ENCODE data around the gene UCN3.

DNA sequence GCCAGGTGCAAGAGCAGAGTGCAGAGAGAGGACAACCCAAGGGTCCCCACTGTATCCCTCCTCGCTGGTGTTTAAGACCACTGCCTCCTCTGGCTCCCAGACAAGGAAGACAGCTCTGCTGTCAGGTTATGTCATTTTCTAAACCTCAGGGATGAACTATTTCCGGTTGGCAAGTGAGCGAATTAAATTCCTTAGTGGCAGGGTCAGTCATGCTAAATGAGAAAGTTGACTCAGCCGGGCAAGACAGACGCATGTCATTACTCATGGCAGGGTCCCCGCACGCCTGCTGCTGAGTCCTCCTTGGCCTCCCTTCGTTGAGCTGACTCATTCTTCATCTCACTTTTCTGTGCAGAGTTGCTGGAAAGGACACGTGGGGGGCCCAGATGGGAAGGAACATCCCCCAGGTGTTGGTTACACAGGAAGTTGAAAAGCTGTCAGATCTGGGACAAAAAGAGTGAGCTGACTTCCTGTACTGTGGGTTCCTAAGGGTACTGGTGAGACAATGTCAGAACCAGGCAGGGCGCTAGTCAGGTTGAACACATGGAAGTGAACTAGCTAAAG, 47.1 kb upstream of the UCN3 start:
- TF ChIP-seq, protein P1, sequence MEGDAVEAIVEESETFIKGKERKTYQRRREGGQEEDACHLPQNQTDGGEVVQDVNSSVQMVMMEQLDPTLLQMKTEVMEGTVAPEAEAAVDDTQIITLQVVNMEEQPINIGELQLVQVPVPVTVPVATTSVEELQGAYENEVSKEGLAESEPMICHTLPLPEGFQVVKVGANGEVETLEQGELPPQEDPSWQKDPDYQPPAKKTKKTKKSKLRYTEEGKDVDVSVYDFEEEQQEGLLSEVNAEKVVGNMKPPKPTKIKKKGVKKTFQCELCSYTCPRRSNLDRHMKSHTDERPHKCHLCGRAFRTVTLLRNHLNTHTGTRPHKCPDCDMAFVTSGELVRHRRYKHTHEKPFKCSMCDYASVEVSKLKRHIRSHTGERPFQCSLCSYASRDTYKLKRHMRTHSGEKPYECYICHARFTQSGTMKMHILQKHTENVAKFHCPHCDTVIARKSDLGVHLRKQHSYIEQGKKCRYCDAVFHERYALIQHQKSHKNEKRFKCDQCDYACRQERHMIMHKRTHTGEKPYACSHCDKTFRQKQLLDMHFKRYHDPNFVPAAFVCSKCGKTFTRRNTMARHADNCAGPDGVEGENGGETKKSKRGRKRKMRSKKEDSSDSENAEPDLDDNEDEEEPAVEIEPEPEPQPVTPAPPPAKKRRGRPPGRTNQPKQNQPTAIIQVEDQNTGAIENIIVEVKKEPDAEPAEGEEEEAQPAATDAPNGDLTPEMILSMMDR (IDR thresholded peaks at IDR 0.05): no peak
- TF ChIP-seq POLR2AphosphoS5 (IDR thresholded peaks at IDR 0.05; ENCODE audit: insufficient read depth in 1 of 2, low read depth in 1 of 2) (no peak), POLR2A (IDR thresholded peaks at IDR 0.05) (no peak)

All from vagina (tissue), 2 donors.